GM12892 (cell line): ENCODE measurements around the gene HES1.

Experiments
- POLR2A ChIP-seq: IDR thresholded peaks from 2 replicates; pipeline ENCODE4 v1.6.1; 2011; ENCODE audit warnings: low read depth, low read length, control low read depth
- TAF1 ChIP-seq: IDR thresholded peaks from 2 replicates; pipeline ENCODE4 v1.6.1; 2011; ENCODE audit warnings: low read depth, mild to moderate bottlenecking, control low read depth, low read length, borderline replicate concordance

DNA sequence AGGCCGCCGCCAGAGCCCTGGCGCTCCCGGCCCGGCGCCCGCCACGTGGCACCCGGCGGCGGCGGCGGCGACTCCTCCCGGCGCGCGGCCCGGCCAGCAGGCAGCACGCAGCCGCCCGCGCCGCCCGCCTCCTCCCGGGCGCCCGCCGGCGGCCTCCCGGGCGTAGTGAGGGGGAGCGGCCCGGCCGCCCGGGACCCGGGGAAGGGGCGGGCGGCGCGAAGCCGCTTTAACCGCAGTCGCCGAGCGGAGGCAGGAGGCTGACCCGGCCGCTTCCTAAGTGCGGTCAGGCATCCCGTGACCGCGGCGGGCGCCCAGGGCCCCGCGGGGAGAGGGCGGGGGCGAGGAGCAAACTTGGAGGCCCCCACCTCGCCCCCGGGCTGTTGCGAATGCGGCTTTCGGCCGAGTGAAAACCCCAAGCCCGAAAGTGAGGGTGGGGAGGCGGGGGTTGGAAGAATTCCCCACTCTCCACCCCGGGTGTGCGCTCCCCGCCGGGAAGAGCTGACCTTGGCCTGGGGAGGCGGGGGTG, 1.7 kb upstream of the HES1 start:
- TF ChIP-seq TAF1 (no peak), POLR2A (no peak)
